ENCODE measurements around the gene HCFC2. TPM values are rescaled to one million over a fixed set of nuclear protein-coding genes. Genes with fewer than 3 reads are reported as not detected.

The HCFC2 gene
- total and polyA plus RNA-seq, 8 donors: 4.2 to 10.7 (median 8.7) TPM

DNA sequence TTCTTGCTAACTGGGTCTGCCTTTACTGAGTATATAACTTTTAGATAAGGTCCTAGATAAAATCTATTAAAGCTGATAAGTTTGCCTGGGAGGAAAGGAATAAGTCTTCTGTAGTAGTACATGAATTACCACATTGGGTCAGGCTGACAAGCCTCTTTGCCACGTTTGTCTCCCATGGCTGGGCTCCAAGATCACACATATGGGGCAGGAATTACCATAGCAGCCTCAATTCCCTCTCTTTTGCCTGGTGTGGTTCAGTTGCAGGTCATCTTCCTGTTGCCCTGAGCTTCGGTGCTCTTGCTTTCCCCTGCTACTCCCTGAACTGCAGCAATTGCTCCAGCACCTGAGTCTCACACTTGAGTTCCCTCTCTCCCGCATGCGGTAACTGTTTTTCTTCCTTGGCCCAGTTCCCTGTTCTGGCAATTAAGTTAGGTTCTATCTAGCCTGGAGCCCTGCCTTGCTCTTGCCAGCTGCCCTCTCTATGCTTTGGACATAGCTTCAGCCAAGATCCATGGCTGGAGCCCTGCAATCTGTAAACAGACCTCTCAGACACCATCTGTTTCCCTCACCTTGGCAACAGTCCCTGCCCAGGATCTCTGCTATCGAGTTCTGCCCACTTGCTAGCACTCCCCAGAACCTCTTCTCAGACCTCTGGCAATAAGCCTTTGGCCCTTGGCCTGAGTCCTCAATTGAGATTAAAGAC lies 8.5 kb upstream of the HCFC2 start:
- FAIRE-seq: no peak
- TF ChIP-seq, protein P1, sequence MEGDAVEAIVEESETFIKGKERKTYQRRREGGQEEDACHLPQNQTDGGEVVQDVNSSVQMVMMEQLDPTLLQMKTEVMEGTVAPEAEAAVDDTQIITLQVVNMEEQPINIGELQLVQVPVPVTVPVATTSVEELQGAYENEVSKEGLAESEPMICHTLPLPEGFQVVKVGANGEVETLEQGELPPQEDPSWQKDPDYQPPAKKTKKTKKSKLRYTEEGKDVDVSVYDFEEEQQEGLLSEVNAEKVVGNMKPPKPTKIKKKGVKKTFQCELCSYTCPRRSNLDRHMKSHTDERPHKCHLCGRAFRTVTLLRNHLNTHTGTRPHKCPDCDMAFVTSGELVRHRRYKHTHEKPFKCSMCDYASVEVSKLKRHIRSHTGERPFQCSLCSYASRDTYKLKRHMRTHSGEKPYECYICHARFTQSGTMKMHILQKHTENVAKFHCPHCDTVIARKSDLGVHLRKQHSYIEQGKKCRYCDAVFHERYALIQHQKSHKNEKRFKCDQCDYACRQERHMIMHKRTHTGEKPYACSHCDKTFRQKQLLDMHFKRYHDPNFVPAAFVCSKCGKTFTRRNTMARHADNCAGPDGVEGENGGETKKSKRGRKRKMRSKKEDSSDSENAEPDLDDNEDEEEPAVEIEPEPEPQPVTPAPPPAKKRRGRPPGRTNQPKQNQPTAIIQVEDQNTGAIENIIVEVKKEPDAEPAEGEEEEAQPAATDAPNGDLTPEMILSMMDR (IDR thresholded peaks at IDR 0.05): no peak
- Histone ChIP-seq H3K27ac (peak overlapping the region; percentile 9 to 57 (median 22)), H3K4me3 (no peak overlapping the region), H3K9me3 (no peaks in the 10 kb centered on the region), H3K4me1 (peaks cover 11 to 16% (median 12%) of the 10 kb centered on the region in 3 donors), H3K36me3 (no peaks in the 10 kb centered on the region), H3K27me3 (no peaks in the 10 kb centered on the region)
- ATAC-seq: peak; percentile 93 to 96 (median 95)
- intact Hi-C loops (cut with DNase I): no loop called here
- DNase-seq: peak; percentile 65 to 95 (median 90)
- 1 to 6% methylated on average over 5 of the region's 5 CpGs for WGBS, 2 donors

DNA sequence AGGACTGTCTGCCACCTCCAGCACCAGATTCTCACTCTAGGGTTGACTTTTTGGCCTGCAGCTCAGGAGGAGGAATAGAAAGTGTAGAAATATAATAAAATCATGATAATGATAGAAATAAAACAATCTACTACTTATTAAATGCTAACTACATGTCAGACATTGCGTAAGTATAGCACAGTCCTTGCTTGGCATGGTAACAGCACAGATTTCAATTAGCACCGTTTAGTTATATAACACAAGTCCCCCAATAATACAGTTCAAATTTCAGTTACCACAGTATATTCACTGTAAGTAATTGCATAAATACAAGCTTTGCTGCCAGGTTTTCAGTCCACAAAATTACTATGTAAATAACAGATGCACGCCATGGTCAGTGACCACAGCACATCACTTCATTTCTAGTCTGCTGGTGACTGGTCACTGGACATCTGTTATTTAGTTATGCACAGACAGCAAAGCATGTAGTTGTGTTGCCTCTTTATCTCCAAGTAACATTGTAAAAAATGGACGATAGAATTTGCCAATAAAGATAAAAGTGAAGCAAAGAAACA lies 7.8 kb upstream of the HCFC2 start:
- peak overlapping the region; percentile 9 to 57 (median 22) for H3K27ac ChIP-seq
- 17 to 19% methylated on average over 4 of the region's 4 CpGs for WGBS, 2 donors

DNA sequence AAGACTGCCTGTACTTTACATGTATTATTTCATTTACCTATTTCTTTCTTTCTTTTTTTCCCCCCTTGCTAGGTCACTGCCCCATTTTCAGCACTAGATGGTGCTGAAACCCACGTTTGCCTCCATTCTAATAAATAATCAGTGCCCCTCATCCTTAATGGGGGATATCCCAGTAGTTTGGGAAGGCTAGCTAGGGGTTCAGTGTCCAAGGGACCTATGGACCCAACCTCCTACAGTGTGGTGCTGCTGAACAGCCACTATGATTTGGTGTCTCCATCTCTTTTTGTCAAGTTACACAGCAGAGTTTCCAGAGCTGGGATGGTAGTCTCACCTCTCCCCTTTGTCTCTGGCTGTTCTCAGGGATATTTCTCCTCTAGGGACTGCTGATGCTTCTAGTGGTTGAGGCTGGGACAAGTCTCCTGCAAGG lies 6.5 kb upstream of the HCFC2 start:
- FAIRE-seq (no peak), ATAC-seq (no peak), DNase-seq (no peak)
- Histone ChIP-seq H3K4me3 (no peak overlapping the region), H3K36me3 (no peaks in the 10 kb centered on the region), H3K9me3 (no peaks in the 10 kb centered on the region), H3K4me1 (peaks cover 11 to 16% (median 12%) of the 10 kb centered on the region in 3 donors), H3K27me3 (no peaks in the 10 kb centered on the region), H3K27ac (no peak overlapping the region)
- 4 to 7% methylated on average over 1 of the region's 1 CpG for WGBS, 2 donors
- TF ChIP-seq, protein P1 (IDR thresholded peaks at IDR 0.05): peak in 2 of 4 donors; percentile 21 to 31
- intact Hi-C loops (cut with DNase I): no loop called here

More for the DNA sequence above, 7.8 kb upstream of the HCFC2 start:
- H3K9me3 ChIP-seq: no peaks in the 10 kb centered on the region
- ATAC-seq: peak; percentile 3 to 41 (median 34)
- FAIRE-seq: no peak
- intact Hi-C loops (cut with DNase I): no loop called here
- peaks cover 11 to 16% (median 12%) of the 10 kb centered on the region in 3 donors for H3K4me1 ChIP-seq
- no peaks in the 10 kb centered on the region for H3K36me3 ChIP-seq
- H3K27me3 ChIP-seq: no peaks in the 10 kb centered on the region
- DNase-seq: no peak
- no peak overlapping the region for H3K4me3 ChIP-seq
- TF ChIP-seq, protein P1 (IDR thresholded peaks at IDR 0.05): no peak

DNA sequence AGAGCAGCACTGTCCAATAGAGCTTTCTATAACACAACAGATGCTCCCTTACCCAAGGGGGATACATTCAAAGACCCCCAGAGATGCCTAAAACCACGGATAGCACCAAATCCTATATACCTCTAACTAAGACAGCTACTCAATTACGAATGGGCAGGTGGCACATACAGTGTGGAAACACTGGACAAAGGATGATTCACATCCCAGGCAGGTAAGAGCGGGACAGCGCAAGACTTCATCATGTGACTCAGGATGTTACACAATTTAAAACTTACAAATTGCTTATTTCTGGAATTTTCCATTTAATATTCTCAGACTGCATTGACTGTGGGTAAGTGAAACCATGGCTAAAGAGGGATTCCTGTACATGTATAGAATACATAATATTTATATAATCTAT lies 5.5 kb upstream of the HCFC2 start:
- no peak overlapping the region for H3K4me3 ChIP-seq
- H3K4me1 ChIP-seq: peaks cover 11 to 16% (median 12%) of the 10 kb centered on the region in 3 donors
- ATAC-seq (no peak), DNase-seq (no peak), FAIRE-seq (no peak)
- 75 to 84% methylated on average over 4 of the region's 4 CpGs for WGBS, 2 donors
- H3K27me3 ChIP-seq: no peaks in the 10 kb centered on the region
- intact Hi-C loops (cut with DNase I): no loop called here
- H3K36me3 ChIP-seq: no peaks in the 10 kb centered on the region
- TF ChIP-seq, protein P1 (IDR thresholded peaks at IDR 0.05): no peak
- no peak overlapping the region for H3K27ac ChIP-seq
- no peaks in the 10 kb centered on the region for H3K9me3 ChIP-seq

DNA sequence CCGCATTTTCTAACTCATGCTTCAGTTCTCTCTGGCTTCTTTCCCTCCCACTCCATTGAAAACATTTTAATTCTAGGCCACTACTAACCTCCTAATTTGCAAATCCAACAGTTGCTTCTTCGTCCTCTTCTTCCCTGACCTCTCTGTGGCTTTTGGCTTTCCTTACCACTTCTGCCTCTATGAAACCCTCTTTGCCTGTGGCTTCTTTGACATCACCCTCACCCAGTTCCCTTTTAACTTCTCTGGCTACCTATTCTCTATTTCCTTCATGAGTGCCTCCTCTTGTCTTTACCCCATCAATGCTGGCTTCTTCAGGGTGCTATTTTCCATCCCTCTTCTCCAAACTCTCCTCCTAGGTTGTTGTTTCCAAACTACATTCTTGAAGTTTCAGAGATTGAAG lies 4.4 kb upstream of the HCFC2 start:
- TF ChIP-seq, protein P1 (IDR thresholded peaks at IDR 0.05): no peak
- no peak for DNase-seq
- Histone ChIP-seq H3K27ac (no peak overlapping the region), H3K4me1 (peaks cover 11 to 13% (median 12%) of the 10 kb centered on the region in 3 donors), H3K36me3 (no peaks in the 10 kb centered on the region), H3K27me3 (no peaks in the 10 kb centered on the region), H3K9me3 (no peaks in the 10 kb centered on the region), H3K4me3 (no peak overlapping the region)
- WGBS, 2 donors: 82 to 87% methylated on average over 2 of the region's 2 CpGs
- intact Hi-C loops (cut with DNase I): no loop called here
- FAIRE-seq: no peak
- no peak for ATAC-seq

Measured in pancreas (tissue), 10 donors.